22Rv1 (cell line): ENCODE data around the gene FHIT.

ENCODE experiments used
- CTCF ChIP-seq: fragments of 450-650 bp; IDR thresholded peaks from 2 replicates; pipeline ENCODE4 v1.5.1; 2017; ENCODE audit warnings: mild to moderate bottlenecking
- ZFX ChIP-seq: fragments of 450-650 bp; IDR thresholded peaks from 2 replicates; pipeline ENCODE4 v1.6.1; 2017; ENCODE audit warnings: antibody characterized with exemption, borderline replicate concordance

GRCh38 chr3:61227799-61228198, 23.5 kb downstream of the FHIT start:
- TF ChIP-seq CTCF (no peak), ZFX (no peak)
